Renal cortex interstitium (tissue), 15 donors: ENCODE measurements around the gene POLR2J3. TPM values are rescaled to one million over a fixed set of nuclear protein-coding genes. Genes with fewer than 3 reads are reported as not detected.
"Not testable (repeated sequence)": the region's sequence is repeated elsewhere in the genome, so short reads cannot be mapped to it uniquely, and the experiment has no call there.

Experiments used
- DNase-seq, 11 donors: peaks; one replicate each; pipeline ENCODE4 v3.0.0-alpha.2; 2013; ENCODE audit warnings: low read depth in 9 of 11, low spot score in 4 of 11; ENCODE audit errors: extremely low read depth in 1 of 11
- long read RNA-seq, 16 experiments: transcript quantifications; one replicate each; lab custom pipeline, GENCODE V29; 2026
- polyA plus RNA-seq, 3 donors: library from polyadenylated mRNA; unstranded; fragments of 120-200 nt; gene quantifications; one replicate each; pipeline ENCODE4 v1.2.1, GENCODE V29; 2013; ENCODE audit not compliant: insufficient read length in 3 of 3

The POLR2J3 gene
- 10 to 100 TPM; 80.1 to 91.8 (median 80.8) TPM for polyA plus RNA-seq
- long read RNA-seq, donor 1: 0 reads
- long read RNA-seq, donor 2, full-length matches to known transcripts: 6 of 6 reads
- long read RNA-seq, donor 2, partial matches to known transcripts: 0 of 6 reads
- long read RNA-seq, donor 2, other reads (novel, unspliced or antisense): 0 of 6 reads
- long read RNA-seq, donor 3, partial matches to known transcripts: 0 of 2 reads
- long read RNA-seq, donor 3, other reads (novel, unspliced or antisense): 0 of 2 reads
- long read RNA-seq, donor 4, full-length matches to known transcripts: 7 of 7 reads
- long read RNA-seq, donor 4, partial matches to known transcripts: 0 of 7 reads
- long read RNA-seq, donor 4, other reads (novel, unspliced or antisense): 0 of 7 reads
- long read RNA-seq, donor 5: 0 reads
- long read RNA-seq, donor 6, full-length matches to known transcripts: 7 of 7 reads
- long read RNA-seq, donor 6, partial matches to known transcripts: 0 of 7 reads
- long read RNA-seq, donor 6, other reads (novel, unspliced or antisense): 0 of 7 reads
- long read RNA-seq, donor 7, full-length matches to known transcripts: 12 of 12 reads
- long read RNA-seq, donor 7, partial matches to known transcripts: 0 of 12 reads
- long read RNA-seq, donor 7, other reads (novel, unspliced or antisense): 0 of 12 reads
- long read RNA-seq, donor 8: 0 reads
- long read RNA-seq, donor 9, full-length matches to known transcripts: 7 of 7 reads
- long read RNA-seq, donor 9, partial matches to known transcripts: 0 of 7 reads
- long read RNA-seq, donor 9, other reads (novel, unspliced or antisense): 0 of 7 reads
- long read RNA-seq, donor 10, partial matches to known transcripts: 0 of 1 reads
- long read RNA-seq, donor 10, other reads (novel, unspliced or antisense): 0 of 1 reads
- long read RNA-seq, donor 11, partial matches to known transcripts: 0 of 1 reads
- long read RNA-seq, donor 11, other reads (novel, unspliced or antisense): 0 of 1 reads
- long read RNA-seq, donor 12, full-length matches to known transcripts: 6 of 6 reads
- long read RNA-seq, donor 12, partial matches to known transcripts: 0 of 6 reads
- long read RNA-seq, donor 12, other reads (novel, unspliced or antisense): 0 of 6 reads
- long read RNA-seq, donor 13: 0 reads
- long read RNA-seq, donor 14, full-length matches to known transcripts: 4 of 4 reads
- long read RNA-seq, donor 14, partial matches to known transcripts: 0 of 4 reads
- long read RNA-seq, donor 14, other reads (novel, unspliced or antisense): 0 of 4 reads
- long read RNA-seq, donor 15, full-length matches to known transcripts: 1 of 1 reads
- long read RNA-seq, donor 15, partial matches to known transcripts: 0 of 1 reads
- long read RNA-seq, donor 15, other reads (novel, unspliced or antisense): 0 of 1 reads
- long read RNA-seq, donor 16, full-length matches to known transcripts: 4 of 4 reads
- long read RNA-seq, donor 16, partial matches to known transcripts: 0 of 4 reads
- long read RNA-seq, donor 16, other reads (novel, unspliced or antisense): 0 of 4 reads

DNA sequence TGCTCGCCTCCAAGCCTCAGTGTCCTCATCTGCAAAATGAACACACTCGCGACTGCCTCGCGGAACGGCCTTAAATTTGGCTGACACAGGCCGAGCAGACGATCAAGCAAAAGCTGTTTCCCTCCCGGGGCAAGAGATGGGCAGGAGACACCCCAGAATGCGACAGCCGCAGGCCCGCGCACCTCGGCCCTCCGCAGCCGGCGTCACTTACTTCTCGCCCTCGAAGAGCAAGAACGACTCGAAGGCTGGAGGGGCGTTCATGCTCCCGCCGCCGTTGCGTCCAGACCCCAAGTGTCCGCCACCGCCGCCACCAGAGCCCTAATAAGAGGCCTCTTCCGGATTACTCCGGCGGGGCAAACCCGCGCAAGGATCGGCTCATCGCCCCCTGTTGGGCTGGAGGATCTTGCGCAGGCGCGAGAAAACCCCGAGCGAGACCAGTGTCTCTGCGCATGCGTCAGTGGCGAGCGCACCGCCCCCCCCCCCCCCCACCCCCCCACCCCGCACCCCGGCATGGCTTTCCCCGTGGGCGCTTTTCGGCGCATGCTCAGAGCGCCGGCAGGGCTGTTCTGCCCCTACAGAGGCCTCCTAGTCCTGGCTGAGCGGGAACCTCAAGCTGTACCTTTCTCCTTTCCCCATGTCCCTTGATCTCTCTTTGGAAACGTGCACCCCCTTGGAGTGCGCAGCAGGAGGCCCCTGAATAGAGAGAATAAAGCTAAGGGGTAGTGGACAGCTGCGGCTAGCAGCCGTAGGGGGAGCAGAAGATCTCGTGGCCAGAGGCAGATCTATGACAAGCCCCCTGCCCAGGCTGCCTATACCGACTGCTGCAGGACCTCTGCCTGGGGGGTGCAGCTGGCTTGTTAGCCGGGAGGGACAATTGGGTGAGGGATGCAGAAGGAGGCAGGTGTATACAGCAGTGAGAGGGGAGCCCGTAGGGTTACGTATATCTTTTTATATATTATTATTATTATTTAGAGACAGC is at the start of gene POLR2J3:
TSS of gene POLR2J3 (minus strand) at position 323 of the 979 bp plus-strand sequence. CDS start at position 261, 62 bp downstream.
- DNase-seq: peak in 9 of 11 donors; percentile 40 to 94 (median 75)

GRCh38 chr7:102618122-102618521 is 45.7 kb upstream of the POLR2J3 start:
- not testable (repeated sequence) for DNase-seq

GRCh38 chr7:102616507-102617125 is 44.2 kb upstream of the POLR2J3 start, which contains the start of gene RASA4:
Gene RASA4 (minus strand): TSS chr7:102616756. CDS start chr7:102616689, 67 bp downstream.
- DNase-seq: peak in 4 of 11 donors; percentile 2 to 15 (median 9)

DNA sequence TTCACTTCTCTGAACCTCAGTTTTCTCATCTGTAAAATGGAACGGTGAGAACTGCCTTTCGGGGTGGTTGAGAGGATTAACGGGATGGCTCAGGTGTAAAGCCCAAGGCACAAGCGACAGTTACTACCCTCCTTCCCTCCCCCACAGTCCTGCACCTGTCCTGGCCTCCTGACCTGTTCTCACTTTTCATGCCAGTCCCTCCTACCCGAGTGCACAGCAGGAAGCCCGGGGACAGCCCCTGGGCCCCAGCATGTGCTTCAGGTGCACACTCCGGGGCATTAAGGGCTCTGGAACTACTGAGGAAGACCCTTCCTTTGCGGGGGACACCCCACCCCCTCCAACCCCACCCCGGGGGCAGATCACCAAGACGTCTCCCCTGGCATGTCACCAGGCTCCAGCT is 43.5 kb upstream of the POLR2J3 start:
- not testable (repeated sequence) for DNase-seq

DNA sequence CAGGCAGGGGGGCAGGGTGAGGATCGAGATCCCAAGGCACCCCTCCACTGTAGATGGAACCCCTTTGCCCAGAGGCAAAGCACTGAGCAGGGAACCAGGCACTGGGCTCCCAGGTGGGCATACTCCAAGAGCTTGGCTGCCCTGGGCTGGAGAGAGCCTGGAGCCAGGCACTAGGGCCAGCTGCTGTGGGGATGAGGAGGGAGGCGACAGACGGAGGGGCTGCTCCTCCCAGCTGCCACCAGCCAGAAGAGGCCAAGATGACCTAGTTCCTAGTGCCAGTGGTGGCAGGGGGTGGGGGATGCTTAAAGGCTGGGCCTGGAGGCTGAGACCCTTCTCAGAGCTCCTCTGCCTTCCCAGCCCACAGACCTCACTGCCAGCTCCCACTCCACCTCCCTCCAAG is 42.5 kb upstream of the POLR2J3 start:
- DNase-seq: not testable (repeated sequence)

DNA sequence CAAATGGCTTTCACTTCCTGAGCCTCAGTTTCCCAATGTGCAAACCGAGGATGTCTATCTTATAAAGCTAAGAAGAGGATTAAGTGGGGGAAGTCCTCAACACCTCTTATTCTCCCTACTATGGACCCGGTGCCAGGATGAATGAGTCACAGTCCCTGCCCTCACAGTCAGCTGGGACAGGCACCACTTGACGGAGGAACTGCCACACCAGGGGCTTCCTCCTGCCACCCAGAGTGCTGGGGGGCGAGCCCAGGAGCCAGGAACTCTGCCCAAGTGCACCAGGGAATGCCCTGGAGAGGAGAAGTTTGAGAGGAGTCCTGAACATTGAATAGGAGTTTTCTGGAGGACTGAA is 41.9 kb upstream of the POLR2J3 start:
- DNase-seq: not testable (repeated sequence)

- not testable (repeated sequence) for DNase-seq
Measured at GRCh38 chr7:102613575-102614345, 41.4 kb upstream of the POLR2J3 start.

- peak in 4 of 11 donors; percentile 12 to 19 (median 12) for DNase-seq
Measured at GRCh38 chr7:102611675-102612325, 39.4 kb upstream of the POLR2J3 start.

- DNase-seq: not testable (repeated sequence)
Measured at GRCh38 chr7:102611013-102611674, 38.8 kb upstream of the POLR2J3 start.

GRCh38 chr7:102610441-102610840 is 38.1 kb upstream of the POLR2J3 start:
- DNase-seq: not testable (repeated sequence)

DNA sequence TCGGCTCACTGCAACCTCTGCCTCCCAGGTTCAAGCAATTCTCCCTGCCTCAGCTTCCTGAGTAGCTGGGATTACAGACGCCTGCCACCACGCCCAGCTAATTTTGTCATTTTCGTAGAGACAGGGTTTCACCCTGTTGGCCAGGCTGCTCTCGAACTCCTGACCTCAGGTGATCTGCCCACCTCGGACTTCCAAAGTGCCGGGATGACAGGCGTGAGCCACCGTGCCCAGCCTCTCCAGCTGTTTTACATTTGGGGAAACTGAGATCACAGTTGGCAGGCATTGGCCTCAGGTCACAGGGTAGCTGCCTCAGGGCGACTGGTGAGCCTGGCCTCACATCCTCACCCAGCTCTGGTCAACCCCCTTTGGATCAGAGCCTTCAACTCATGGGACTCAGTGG is 37.4 kb upstream of the POLR2J3 start:
- not testable (repeated sequence) for DNase-seq

DNA sequence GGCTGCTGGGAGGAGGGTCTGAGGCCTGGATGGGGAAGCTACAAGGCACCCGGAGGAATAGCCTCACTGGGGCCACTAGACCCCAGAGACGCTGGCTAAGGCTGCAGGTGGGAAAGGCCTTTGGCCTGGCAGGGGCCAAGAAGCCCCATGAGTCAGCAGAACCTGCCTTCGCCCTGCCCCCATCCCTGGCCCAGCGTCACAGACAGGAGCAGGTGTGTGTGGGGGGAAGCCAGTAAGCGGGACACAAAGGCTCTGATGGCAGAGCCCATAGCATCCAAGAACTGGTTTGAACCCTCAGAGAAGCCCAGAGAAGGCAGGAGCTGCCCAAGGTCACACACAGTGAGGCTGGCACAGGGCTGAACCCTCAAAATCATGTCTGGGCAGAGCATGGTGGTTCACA is 34.5 kb upstream of the POLR2J3 start:
- not testable (repeated sequence) for DNase-seq

DNA sequence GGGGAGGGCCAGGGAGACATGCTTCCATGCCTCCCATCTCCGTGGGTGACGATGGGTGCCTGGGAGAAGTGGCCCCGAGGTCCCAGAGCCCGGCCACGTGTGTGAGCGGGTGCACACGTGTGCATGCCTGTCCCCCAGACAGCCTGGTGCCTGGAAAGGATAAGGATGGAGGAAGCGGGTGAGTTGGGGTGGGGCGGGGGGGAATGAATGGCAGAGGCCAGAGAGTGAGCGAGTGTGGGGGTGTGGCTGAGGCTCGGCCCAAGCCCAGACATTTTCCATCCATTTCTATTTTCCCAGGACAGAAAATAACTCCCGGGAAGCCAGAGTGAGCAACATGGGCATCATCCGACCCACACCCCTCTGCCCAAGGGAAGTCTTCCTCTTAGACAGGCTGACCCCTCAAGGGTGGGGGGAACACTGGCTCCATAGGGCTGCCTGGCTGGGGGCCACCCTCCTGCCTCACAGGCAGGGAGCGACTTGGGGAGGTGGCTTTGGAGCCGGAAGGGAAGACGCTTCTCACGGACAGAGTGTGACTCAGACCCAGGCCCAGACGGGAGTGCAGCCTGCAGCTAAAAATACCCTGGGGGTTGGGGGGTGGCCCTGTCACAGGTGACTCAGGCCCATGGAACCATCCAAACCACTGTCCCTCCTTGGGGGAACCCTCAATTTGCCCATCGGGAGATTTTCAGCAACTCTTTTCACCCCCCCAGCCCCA is 32.2 kb upstream of the POLR2J3 start:
- not testable (repeated sequence) for DNase-seq

DNA sequence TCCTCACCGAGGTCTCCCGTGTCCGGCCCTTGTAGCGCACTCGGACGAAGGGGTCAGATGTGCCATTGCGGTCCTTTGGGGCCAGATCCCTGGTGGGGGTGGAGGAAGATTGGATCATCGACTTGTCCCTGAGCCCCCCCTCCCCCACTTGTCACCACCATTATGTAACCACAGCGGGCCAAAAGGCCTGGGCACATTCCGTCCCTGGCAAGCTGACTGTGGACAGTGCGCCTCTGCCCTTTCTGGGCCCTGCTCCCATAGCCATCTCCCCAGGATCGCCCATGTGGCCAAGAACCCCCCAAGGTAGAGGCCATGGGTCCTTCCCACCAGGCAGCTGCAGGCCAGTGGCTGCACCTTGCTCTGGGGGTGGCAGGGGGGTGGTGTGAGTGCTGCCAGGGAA is 29.9 kb upstream of the POLR2J3 start:
- not testable (repeated sequence) for DNase-seq
